GM21786 (cell line): ENCODE data around the gene CCDC117.

Source experiments
- ATAC-seq: cut with Tn5 transposase; IDR thresholded peaks from one replicate; pipeline ENCODE4 v1.9.1; 2021; ENCODE audit not compliant: unreplicated experiment

The CCDC117 gene

GRCh38 chr22:28826921-28827320 lies 54.4 kb downstream of the CCDC117 start:
- no peak for ATAC-seq

GRCh38 chr22:28829358-28830181 lies 57.1 kb downstream of the CCDC117 start:
- no peak for ATAC-seq

- ATAC-seq: no peak
Observed at GRCh38 chr22:28830441-28830840, 57.9 kb downstream of the CCDC117 start.

DNA sequence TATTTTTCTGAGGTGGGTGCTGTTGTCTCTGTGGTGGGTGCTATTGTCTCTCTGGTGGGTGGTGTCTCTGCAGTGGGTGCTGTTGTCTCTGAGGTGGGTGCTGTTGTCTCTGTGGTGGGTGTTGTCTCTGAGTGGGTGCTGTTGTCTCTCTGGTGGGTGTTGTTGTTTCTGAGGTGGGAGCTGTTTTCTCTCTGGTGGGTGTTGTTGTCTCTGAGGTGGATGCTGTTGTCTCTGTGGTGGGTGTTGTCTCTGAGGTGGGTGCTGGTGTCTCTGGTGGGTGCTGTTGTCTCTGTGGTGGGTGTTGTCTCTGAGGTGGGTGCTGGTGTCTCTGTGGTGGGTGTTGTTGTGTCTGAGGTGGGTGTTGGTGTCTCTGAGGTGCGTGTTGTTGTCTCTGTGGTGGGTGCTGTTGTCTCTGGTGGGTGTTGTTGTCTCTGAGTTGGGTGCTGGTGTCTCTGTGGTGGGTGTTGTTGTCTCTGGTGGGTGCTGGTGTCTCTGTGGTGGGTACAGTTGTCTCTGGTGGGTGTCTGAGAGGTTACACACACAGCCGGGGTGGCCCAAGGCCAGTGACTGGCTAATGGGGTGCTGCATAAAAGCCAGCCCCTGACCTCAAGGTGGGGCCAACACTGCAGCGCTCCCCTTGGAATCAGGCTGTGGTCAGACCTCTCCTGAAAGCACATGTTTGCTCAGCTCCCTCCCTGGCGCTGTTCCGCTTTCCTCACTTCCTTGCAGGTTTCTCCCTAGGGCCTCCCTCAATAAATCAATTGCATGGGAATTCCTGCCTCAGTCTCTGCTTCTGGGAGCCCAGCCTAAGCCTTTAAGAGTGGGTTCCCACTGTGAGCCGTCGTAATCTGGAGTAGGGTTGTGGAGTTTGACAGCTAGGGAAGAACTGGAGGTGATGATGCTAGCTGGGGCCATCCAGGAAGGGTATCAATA lies 58.9 kb downstream of the CCDC117 start:
- ATAC-seq: no peak

DNA sequence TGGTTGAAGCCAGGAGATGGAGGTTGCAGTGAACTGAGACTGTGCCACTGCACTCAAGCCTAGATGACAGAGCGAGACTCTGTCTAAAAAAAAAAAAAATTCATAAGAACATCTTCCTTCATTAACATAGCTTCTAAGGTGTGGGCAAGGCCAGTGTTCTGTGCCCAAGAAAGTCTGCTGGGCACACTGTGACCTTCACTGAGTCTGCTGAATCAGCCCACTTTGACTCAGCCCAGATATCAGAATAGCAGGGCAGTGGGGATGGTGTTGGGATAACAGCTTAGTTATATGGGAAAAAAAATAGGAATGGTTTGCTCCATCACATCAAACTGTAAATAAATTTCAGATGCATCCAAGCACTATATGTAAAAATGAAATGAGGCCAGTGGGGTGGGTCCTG lies 60.2 kb downstream of the CCDC117 start:
- no peak for ATAC-seq

DNA sequence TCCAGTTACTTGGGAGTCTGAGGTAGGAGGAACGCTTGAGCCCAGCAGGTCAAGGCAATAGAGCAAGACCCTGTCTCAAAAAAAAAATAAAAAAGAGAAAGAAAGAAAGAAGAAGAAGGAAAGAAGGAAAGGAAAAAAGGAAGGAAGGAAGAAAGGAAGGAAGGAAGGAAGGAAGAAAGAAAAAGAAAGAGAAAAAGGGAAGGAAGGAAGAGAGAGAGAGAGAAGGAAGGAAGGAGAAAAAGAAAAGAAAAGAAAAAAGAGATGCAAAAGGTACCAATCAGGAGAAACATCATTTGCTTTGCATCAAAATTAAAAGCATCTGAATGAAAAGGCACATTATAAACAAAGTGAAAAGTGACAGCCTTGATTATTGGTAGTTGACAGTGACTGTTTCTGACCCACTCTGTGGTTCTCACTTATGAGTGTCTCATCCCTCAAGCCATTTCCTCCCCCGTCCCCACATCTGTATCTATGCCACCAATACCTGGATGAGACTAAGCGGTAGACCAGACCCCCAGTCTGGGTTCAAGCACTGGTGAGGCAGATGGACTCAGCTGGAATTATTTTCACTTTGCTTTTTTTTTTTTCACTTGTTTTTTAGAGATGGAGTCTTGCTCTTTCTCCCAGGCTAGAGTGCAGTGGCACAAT lies 60.9 kb downstream of the CCDC117 start:
- ATAC-seq: no peak

GRCh38 chr22:28835630-28836189 lies 63.2 kb downstream of the CCDC117 start:
- ATAC-seq: no peak

DNA sequence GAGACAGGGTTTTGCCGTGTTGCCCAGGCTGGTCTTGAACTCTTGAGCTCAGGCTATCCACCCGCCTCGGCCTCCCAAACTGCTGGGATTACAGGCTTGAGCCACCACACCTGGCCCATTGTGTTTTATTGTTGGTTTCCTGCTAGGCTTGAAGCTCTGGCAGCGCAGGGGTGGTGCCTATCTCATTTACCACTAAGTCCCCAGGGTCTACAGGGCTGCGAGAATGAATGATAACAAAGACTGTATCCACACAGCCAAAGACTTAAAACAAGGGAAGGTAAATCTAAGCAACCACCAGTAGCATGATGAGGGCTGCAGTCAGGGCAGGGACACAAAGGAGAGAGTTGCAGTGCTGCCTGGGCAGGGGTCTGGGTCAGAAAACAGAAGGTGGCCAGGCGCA lies 65.1 kb downstream of the CCDC117 start:
- ATAC-seq: no peak
